H1 (cell line): Measurements from ENCODE around the gene PIP5K1B. TPM values are rescaled to one million over a fixed set of nuclear protein-coding genes. Genes with fewer than 3 reads are reported as not detected.

Experiments used
- CTCF ChIA-PET: fragments of 300-600 bp; sonication (Branson Sonifier 250); formaldehyde crosslinking; loops from one replicate; lab custom pipeline; 2021; ENCODE audit not compliant: partially characterized antibody; lab: Charles Lee
- POLR2A ChIA-PET: fragments of 300-600 bp; sonication (Branson Sonifier 250); formaldehyde crosslinking; loops from one replicate; lab custom pipeline; 2021; ENCODE audit warnings: inconsistent platforms; ENCODE audit not compliant: partially characterized antibody; lab: Charles Lee
- DNase-seq, 2 experiments: peaks; one replicate each; pipeline versions ENCODE4 v3.0.0 to v3.0.0-alpha.2; 2010 to 2022; ENCODE audit warnings: low spot score in 2 of 2, low read depth in 1 of 2, mixed read lengths in 1 of 2
- FAIRE-seq: peaks from 2 replicates; lab custom pipeline; 2011; peaks lifted over from hg19 to GRCh38; lab: Jason Lieb, UNC
- H2AFZ ChIP-seq: 2 replicates; pipeline ENCODE4 v1.8.1; 2012; ENCODE audit warnings: low read length, inconsistent platforms
- H2AK5ac ChIP-seq: 2 replicates; pipeline ENCODE4 v1.6.1; 2013; ENCODE audit warnings: low read depth, low read length
- H2BK120ac ChIP-seq: replicated peaks from 2 replicates; pipeline ENCODE3; 2013; ENCODE audit warnings: low read depth, low read length, inconsistent platforms
- H2BK12ac ChIP-seq: 2 replicates; pipeline ENCODE4 v1.6.1; 2013; ENCODE audit warnings: low read depth, low read length
- H2BK15ac ChIP-seq: 2 replicates; pipeline ENCODE4 v1.6.1; 2013; ENCODE audit warnings: low read length
- H2BK20ac ChIP-seq: 2 replicates; pipeline ENCODE4 v1.6.1; 2013; ENCODE audit warnings: low read length
- H2BK5ac ChIP-seq: 2 replicates; pipeline ENCODE4 v1.6.1; 2013; ENCODE audit warnings: low read depth, low read length
- H3K14ac ChIP-seq: 2 replicates; pipeline ENCODE4 v1.6.1; 2013; ENCODE audit warnings: inconsistent platforms; ENCODE audit not compliant: insufficient read length
- H3K18ac ChIP-seq: 2 replicates; pipeline ENCODE4 v1.6.1; 2013; ENCODE audit warnings: low read length; ENCODE audit errors: extremely low read depth
- H3K23ac ChIP-seq: 2 replicates; pipeline ENCODE4 v1.6.1; 2013; ENCODE audit warnings: inconsistent platforms; ENCODE audit not compliant: insufficient read length
- H3K23me2 ChIP-seq: 2 replicates; pipeline ENCODE4 v1.6.1; 2013; ENCODE audit warnings: low read depth, low read length
- H3K27ac ChIP-seq: 2 replicates; pipeline ENCODE4 v1.6.1; 2011; ENCODE audit warnings: low read depth, low read length, inconsistent platforms
- H3K27me3 ChIP-seq, 4 experiments: replicated peaks in 1 of 4; 1 replicate in 1 of 4; 2 replicates in 3 of 4; pipeline versions ENCODE4 v1.6.1 to v1.8.1; 2011 to 2013; ENCODE audit warnings: low read length in 3 of 4, mild to moderate bottlenecking in 3 of 4, inconsistent platforms in 2 of 4, mixed read lengths in 2 of 4, moderate library complexity in 1 of 4; ENCODE audit not compliant: control insufficient read depth in 3 of 4, insufficient read depth in 3 of 4; ENCODE audit errors: extremely low read depth in 1 of 4
- H3K36me3 ChIP-seq, 4 experiments: 2 replicates each; pipeline versions ENCODE4 v1.6.1 to v1.8.1; 2011 to 2013; ENCODE audit warnings: mild to moderate bottlenecking in 4 of 4, low read length in 3 of 4, moderate library complexity in 2 of 4, control low read depth in 1 of 4, inconsistent platforms in 1 of 4; ENCODE audit not compliant: insufficient read depth in 4 of 4, control insufficient read depth in 2 of 4
- H3K4ac ChIP-seq: replicated peaks from 2 replicates; pipeline ENCODE3; 2013; ENCODE audit warnings: low read length, low read depth, mixed read lengths, inconsistent platforms; ENCODE audit not compliant: insufficient read length
- H3K4me1 ChIP-seq, 4 experiments: replicated peaks in 1 of 4; 1 replicate in 1 of 4; 2 replicates in 3 of 4; pipeline versions ENCODE4 v1.6.1 to v1.8.1; 2011 to 2013; ENCODE audit warnings: low read length in 3 of 4, inconsistent platforms in 2 of 4, mixed read lengths in 1 of 4; ENCODE audit not compliant: insufficient read depth in 4 of 4, control insufficient read depth in 3 of 4
- H3K4me2 ChIP-seq, 2 experiments: 2 replicates each; pipeline versions ENCODE4 v1.6.1 to v1.8.1; 2011 to 2013; ENCODE audit warnings: low read depth in 2 of 2, low read length in 2 of 2, control low read depth in 1 of 2, inconsistent platforms in 1 of 2, mild to moderate bottlenecking in 1 of 2; ENCODE audit not compliant: insufficient read depth in 1 of 2
- H3K4me3 ChIP-seq, 4 experiments: fragments of 200-600, 300-600 bp in 1 of 4; sonication (generic), shearing (Covaris generic), sonication (Bioruptor Twin) in 1 of 4; 2 replicates each; pipeline versions ENCODE4 v1.5.1 to v1.8.1; 2011 to 2016; ENCODE audit warnings: low read length in 4 of 4, low read depth in 3 of 4, control low read depth in 2 of 4, inconsistent platforms in 2 of 4, mild to moderate bottlenecking in 2 of 4, mixed read lengths in 1 of 4, moderate library complexity in 1 of 4; ENCODE audit not compliant: insufficient read depth in 2 of 4; ENCODE audit errors: extremely low read depth in 1 of 4
- H3K56ac ChIP-seq: replicated peaks from 2 replicates; pipeline ENCODE3; 2013; ENCODE audit warnings: low read depth, mild to moderate bottlenecking, mixed read lengths, low read length, inconsistent platforms; ENCODE audit not compliant: insufficient read length
- H3K79me1 ChIP-seq: 2 replicates; pipeline ENCODE4 v1.6.1; 2013; ENCODE audit warnings: low read depth, low read length, control low read depth
- H3K79me2 ChIP-seq, 2 experiments: 2 replicates each; pipeline versions ENCODE4 v1.6.1 to v1.8.1; 2012 to 2013; ENCODE audit warnings: low read length in 2 of 2, mild to moderate bottlenecking in 2 of 2, inconsistent platforms in 1 of 2; ENCODE audit not compliant: insufficient read depth in 2 of 2, control insufficient read depth in 1 of 2
- H3K9ac ChIP-seq, 4 experiments: replicated peaks in 1 of 4; 1 replicate in 1 of 4; 2 replicates in 3 of 4; pipeline versions ENCODE4 v1.6.1 to v1.8.1; 2011 to 2013; ENCODE audit warnings: low read depth in 3 of 4, low read length in 3 of 4, control low read depth in 2 of 4, mild to moderate bottlenecking in 2 of 4, moderate library complexity in 2 of 4, inconsistent platforms in 1 of 4; ENCODE audit errors: extremely low read depth in 1 of 4
- H3K9me3 ChIP-seq, 2 experiments: 2 replicates each; pipeline versions ENCODE4 v1.6.1 to v1.8.1; 2012 to 2013; ENCODE audit warnings: mild to moderate bottlenecking in 2 of 2, moderate library complexity in 2 of 2, control low read depth in 1 of 2, inconsistent platforms in 1 of 2, low read depth in 1 of 2, low read length in 1 of 2, mixed read lengths in 1 of 2; ENCODE audit not compliant: insufficient read depth in 2 of 2
- H4K20me1 ChIP-seq, 2 experiments: replicated peaks in 1 of 2; 2 replicates each; pipeline versions ENCODE3 to v1.8.1; 2011 to 2013; ENCODE audit warnings: inconsistent platforms in 2 of 2, low read length in 2 of 2, mild to moderate bottlenecking in 1 of 2; ENCODE audit not compliant: insufficient read depth in 2 of 2, control insufficient read depth in 1 of 2
- H4K5ac ChIP-seq: 2 replicates; pipeline ENCODE4 v1.6.1; 2013; ENCODE audit warnings: low read length, low read depth, mixed read lengths, inconsistent platforms; ENCODE audit not compliant: insufficient read length
- H4K8ac ChIP-seq: 2 replicates; pipeline ENCODE4 v1.8.0; 2013; ENCODE audit warnings: mild to moderate bottlenecking, moderate library complexity, low read length, inconsistent platforms; ENCODE audit not compliant: insufficient read depth; ENCODE audit errors: extremely low read depth
- H4K91ac ChIP-seq: replicated peaks from 2 replicates; pipeline ENCODE3; 2013; ENCODE audit warnings: low read length, mixed read lengths, inconsistent platforms; ENCODE audit not compliant: insufficient read length
- HDAC2 ChIP-seq, 2 experiments: fragments of 300-600 bp in 1 of 2; sonication (generic) in 1 of 2; IDR thresholded peaks; 2 replicates each; pipeline ENCODE4 v1.6.1; 2011 to 2012; ENCODE audit warnings: low read depth in 2 of 2, low read length in 2 of 2, mild to moderate bottlenecking in 2 of 2, moderate library complexity in 2 of 2, borderline replicate concordance in 1 of 2, inconsistent platforms in 1 of 2
- RNF2 ChIP-seq: fragments of 200-900, 300-1000 bp; sonication (generic); IDR thresholded peaks from 2 replicates; pipeline ENCODE4 v1.7.1; 2016; ENCODE audit warnings: borderline replicate concordance, low read depth, mild to moderate bottlenecking, antibody characterized with exemption, low read length; ENCODE audit not compliant: poor library complexity, severe bottlenecking; ENCODE audit errors: missing control alignments
- TBP ChIP-seq: IDR thresholded peaks from 2 replicates; pipeline ENCODE4 v1.6.1; 2011; ENCODE audit warnings: low read depth, low read length, improper control_type of control experiment
- TCF12 ChIP-seq: IDR thresholded peaks from 2 replicates; pipeline ENCODE4 v1.6.1; 2011; ENCODE audit warnings: low read depth, mild to moderate bottlenecking, low read length
- WGBS, 2 experiments: shearing (Covaris generic) in 1 of 2; methylation state at CpG; one replicate each; pipeline versions ENCODE4 v1.1.6 to v1.1.7; 2013 to 2015; ENCODE audit warnings: low lambda C conversion rate in 2 of 2, mixed read lengths in 2 of 2, inconsistent platforms in 1 of 2, low coverage in 1 of 2, missing lambda C conversion rate in 1 of 2; ENCODE audit not compliant: insufficient replicate concordance in 2 of 2, insufficient coverage in 1 of 2, insufficient read length in 1 of 2; ENCODE audit errors: extremely low coverage in 1 of 2, missing lambda C conversion rate in 1 of 2; 5-methylcytosine and 5-hydroxymethylcytosine counted together
- polyA plus RNA-seq, 7 experiments: library from polyadenylated mRNA; depleted of rRNA in 3 of 7; stranded (reverse) in 5 of 7; unstranded in 2 of 7; fragments of >200 nt in 5 of 7; fragments of 200-250 nt in 2 of 7; gene quantifications; 1 replicate in 5 of 7; 2 replicates in 1 of 7; 4 replicates in 1 of 7; pipeline versions ENCODE4 v1.2.1 to v1.2.3, GENCODE V29; 2011 to 2013; ENCODE audit warnings: missing spikeins in 2 of 7, mixed read lengths in 2 of 7
- total RNA-seq: library from RNA; stranded (reverse); fragmentation: NEBNext Ultra II Directional; extraction: Animal tissue kit (Norgen Biotek cat#: 25700); gene quantifications from 2 replicates; pipeline ENCODE4 v1.2.1, GENCODE V29; 2021
- TF ChIP-seq, protein P1 (sequence below): IDR thresholded peaks from 2 replicates; pipeline ENCODE4 v1.6.1; 2012; ENCODE audit warnings: low read length, inconsistent platforms

The PIP5K1B gene
- total and polyA plus RNA-seq, 2 of the 8 experiments (the other 6 are each of a cell fraction or from before 2014, with no cell fraction given): 4.7 to 7.7 TPM

DNA sequence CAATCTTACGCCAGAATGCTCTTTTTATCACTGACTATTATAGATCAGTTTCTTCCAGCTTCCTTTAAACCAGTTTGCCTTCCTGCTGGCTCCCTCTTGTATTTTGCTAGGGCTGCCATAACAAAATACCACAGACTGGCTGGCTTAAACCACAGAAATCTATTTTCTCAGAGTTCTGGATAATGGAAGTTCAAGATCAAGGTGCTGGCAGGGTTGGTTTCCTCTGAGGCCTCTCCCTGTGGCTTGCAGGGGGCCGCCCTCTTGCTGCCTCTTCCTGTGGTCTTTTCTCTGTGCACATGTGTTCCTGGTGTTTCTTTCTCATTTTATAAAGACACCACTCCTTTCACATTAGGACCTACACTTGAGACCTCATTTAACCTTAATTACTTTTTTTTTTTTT, 323.7 kb downstream of the PIP5K1B start:
- Histone ChIP-seq H4K5ac (no peak overlapping the region), H3K4ac (no peak overlapping the region), H3K79me1 (no peaks in the 10 kb centered on the region), H2AK5ac (no peak overlapping the region), H3K23ac (no peak overlapping the region), H3K27me3 (no peaks in the 10 kb centered on the region), H2BK15ac (no peak overlapping the region), H3K27ac (no peak overlapping the region), H3K56ac (no peak overlapping the region), H2BK5ac (no peak overlapping the region), H4K8ac (no peak overlapping the region), H3K4me2 (no peak overlapping the region), H3K9ac (no peak overlapping the region), H4K91ac (no peak overlapping the region), H3K23me2 (no peaks in the 10 kb centered on the region), H4K20me1 (no peaks in the 10 kb centered on the region), H3K9me3 (peaks cover 4 to 5% of the 10 kb centered on the region in 2 experiments; a peak in 2 of 4 replicates), H3K79me2 (no peaks in the 10 kb centered on the region), H2AFZ (no peak overlapping the region), H2BK20ac (no peak overlapping the region), H3K18ac (no peak overlapping the region), H3K36me3 (no peaks in the 10 kb centered on the region), H3K4me1 (peaks cover 0 to 2% (median 0%) of the 10 kb centered on the region in 4 experiments; a peak in 1 of 7 replicates), H2BK12ac (no peak overlapping the region), H2BK120ac (no peak overlapping the region), H3K14ac (no peak overlapping the region), H3K4me3 (no peak overlapping the region)
- DNase-seq (no peak), FAIRE-seq (no peak)
- TF ChIP-seq, protein P1, sequence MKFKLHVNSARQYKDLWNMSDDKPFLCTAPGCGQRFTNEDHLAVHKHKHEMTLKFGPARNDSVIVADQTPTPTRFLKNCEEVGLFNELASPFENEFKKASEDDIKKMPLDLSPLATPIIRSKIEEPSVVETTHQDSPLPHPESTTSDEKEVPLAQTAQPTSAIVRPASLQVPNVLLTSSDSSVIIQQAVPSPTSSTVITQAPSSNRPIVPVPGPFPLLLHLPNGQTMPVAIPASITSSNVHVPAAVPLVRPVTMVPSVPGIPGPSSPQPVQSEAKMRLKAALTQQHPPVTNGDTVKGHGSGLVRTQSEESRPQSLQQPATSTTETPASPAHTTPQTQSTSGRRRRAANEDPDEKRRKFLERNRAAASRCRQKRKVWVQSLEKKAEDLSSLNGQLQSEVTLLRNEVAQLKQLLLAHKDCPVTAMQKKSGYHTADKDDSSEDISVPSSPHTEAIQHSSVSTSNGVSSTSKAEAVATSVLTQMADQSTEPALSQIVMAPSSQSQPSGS: no peak
- no peak for TF ChIP-seq TCF12
- TF ChIP-seq RNF2: no peak
- no peak for TF ChIP-seq TBP
- TF ChIP-seq HDAC2 (IDR thresholded peaks at IDR 0.05; ENCODE audit: borderline replicate concordance in 1 of 2, low read depth in 2 of 2, low read length in 2 of 2): no peak
- CTCF ChIA-PET: interaction anchor here (0.7 to 1.8 kb wide), 8 partner anchors 17 to 448 kb away, joined by 3 to 8 read pairs (median 6); no protein-coding TSS in a partner anchor
- POLR2A ChIA-PET: no interaction called here
- 89% methylated on average over 2 of the region's 2 CpGs; no CpG with 5 or more reads in 1 of the 2 experiments for WGBS, 2 experiments
